ENCODE data around the gene ZNRF1.
"Not testable (repeated sequence)": the region's sequence is repeated elsewhere in the genome, so short reads cannot be mapped to it uniquely, and the experiment has no call there.

DNA sequence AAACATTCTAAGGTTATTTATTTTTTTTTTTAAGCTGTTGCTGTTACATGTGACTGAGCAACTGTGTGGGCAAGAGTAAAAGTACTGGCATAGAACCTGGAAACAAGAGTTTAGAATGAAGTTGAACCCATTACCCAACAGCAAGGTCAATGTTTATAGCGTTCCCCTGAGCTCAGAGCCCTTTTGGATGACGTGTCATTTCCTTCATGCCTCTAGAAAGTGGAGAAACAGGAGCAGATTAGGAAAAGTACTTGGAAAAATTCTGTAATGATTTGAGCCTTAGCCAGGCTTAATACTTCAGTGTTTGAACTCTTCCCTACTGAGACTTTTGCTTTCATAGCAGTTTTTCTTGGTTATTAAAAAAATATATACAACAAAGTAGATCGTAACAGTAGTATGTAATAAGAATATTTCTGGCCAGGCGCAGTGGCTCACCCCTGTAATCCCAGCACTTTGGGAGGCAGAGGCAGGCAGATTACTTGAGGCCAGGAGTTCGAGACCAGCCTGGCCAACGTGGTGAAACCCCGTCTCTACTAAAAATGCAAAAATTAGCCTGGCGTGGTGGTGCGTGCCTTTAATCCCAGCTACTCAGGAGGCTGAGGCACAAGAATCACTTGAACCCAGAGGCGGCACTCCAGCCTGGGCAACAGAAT is 27.5 kb downstream of the ZNRF1 start:
- TF ChIP-seq, protein P1, sequence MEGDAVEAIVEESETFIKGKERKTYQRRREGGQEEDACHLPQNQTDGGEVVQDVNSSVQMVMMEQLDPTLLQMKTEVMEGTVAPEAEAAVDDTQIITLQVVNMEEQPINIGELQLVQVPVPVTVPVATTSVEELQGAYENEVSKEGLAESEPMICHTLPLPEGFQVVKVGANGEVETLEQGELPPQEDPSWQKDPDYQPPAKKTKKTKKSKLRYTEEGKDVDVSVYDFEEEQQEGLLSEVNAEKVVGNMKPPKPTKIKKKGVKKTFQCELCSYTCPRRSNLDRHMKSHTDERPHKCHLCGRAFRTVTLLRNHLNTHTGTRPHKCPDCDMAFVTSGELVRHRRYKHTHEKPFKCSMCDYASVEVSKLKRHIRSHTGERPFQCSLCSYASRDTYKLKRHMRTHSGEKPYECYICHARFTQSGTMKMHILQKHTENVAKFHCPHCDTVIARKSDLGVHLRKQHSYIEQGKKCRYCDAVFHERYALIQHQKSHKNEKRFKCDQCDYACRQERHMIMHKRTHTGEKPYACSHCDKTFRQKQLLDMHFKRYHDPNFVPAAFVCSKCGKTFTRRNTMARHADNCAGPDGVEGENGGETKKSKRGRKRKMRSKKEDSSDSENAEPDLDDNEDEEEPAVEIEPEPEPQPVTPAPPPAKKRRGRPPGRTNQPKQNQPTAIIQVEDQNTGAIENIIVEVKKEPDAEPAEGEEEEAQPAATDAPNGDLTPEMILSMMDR (IDR thresholded peaks at IDR 0.05): not testable (repeated sequence)
- TF ChIP-seq POLR2AphosphoS5 (IDR thresholded peaks at IDR 0.05; ENCODE audit: low read depth, low read length); TCF7L2 (IDR thresholded peaks at IDR 0.05; ENCODE audit: low read depth, low read length); REST (IDR thresholded peaks at IDR 0.05; ENCODE audit: insufficient read depth in 1 of 2, low read depth in 2 of 2, low read length in 1 of 2): not testable (repeated sequence)
